HEK293 (cell line): ENCODE measurements around the gene APC2.

ENCODE experiments used
- BCL6B ChIP-seq: fragments of 450-650 bp; formaldehyde crosslinking; IDR thresholded peaks from 2 replicates; pipeline ENCODE4 v1.5.1; 2017; ENCODE audit warnings: missing biosample characterization, missing genetic modification characterization
- ELK4 ChIP-seq: IDR thresholded peaks from 2 replicates; pipeline ENCODE4 v1.6.1; 2011; ENCODE audit warnings: mild to moderate bottlenecking, low read depth, low read length, borderline replicate concordance
- GLI4 ChIP-seq: fragments of 450-650 bp; formaldehyde crosslinking; IDR thresholded peaks from 2 replicates; pipeline ENCODE4 v1.5.1; 2016; ENCODE audit warnings: missing biosample characterization, missing genetic modification characterization
- HOXC10 ChIP-seq: sonication (generic); formaldehyde crosslinking; IDR thresholded peaks from 2 replicates; pipeline ENCODE4 v1.8.1; 2023; ENCODE audit warnings: mild to moderate bottlenecking, missing genetic modification reagents
- MEIS1 ChIP-seq: sonication (generic); formaldehyde crosslinking; IDR thresholded peaks from 2 replicates; pipeline ENCODE4 v1.8.1; 2022; ENCODE audit warnings: missing genetic modification reagents, mild to moderate bottlenecking, borderline replicate concordance
- PRDM4 ChIP-seq: fragments of 450-650 bp; formaldehyde crosslinking; IDR thresholded peaks from 2 replicates; pipeline ENCODE4 v1.5.1; 2017; ENCODE audit warnings: missing biosample characterization, missing genetic modification characterization
- SETDB1 ChIP-seq: IDR thresholded peaks from one replicate; pipeline ENCODE4 v1.6.1; 2017; ENCODE audit warnings: mild to moderate bottlenecking, low read length, moderate library complexity, mixed read lengths; ENCODE audit not compliant: insufficient read length
- WT1 ChIP-seq: fragments of 450-650 bp; formaldehyde crosslinking; IDR thresholded peaks from 2 replicates; pipeline ENCODE4 v1.5.1; 2016; ENCODE audit warnings: missing biosample characterization, missing genetic modification characterization
- ZBTB1 ChIP-seq: fragments of 450-650 bp; formaldehyde crosslinking; IDR thresholded peaks from 2 replicates; pipeline ENCODE4 v1.5.1; 2016; ENCODE audit warnings: missing biosample characterization, missing genetic modification characterization
- ZNF10 ChIP-seq: fragments of 450-650 bp; formaldehyde crosslinking; IDR thresholded peaks from 2 replicates; pipeline ENCODE4 v1.5.1; 2017; ENCODE audit warnings: missing biosample characterization, missing genetic modification characterization
- ZNF174 ChIP-seq: fragments of 450-650 bp; formaldehyde crosslinking; IDR thresholded peaks from 2 replicates; pipeline ENCODE4 v1.5.0; 2017; ENCODE audit warnings: missing biosample characterization, mild to moderate bottlenecking, missing genetic modification characterization
- ZNF184 ChIP-seq: fragments of 450-650 bp; IDR thresholded peaks from 2 replicates; pipeline ENCODE4 v1.5.1; 2018; ENCODE audit warnings: missing biosample characterization, mild to moderate bottlenecking, missing genetic modification characterization
- ZNF19 ChIP-seq: fragments of 450-650 bp; formaldehyde crosslinking; IDR thresholded peaks from 2 replicates; pipeline ENCODE4; 2016; ENCODE audit warnings: missing biosample characterization, missing genetic modification characterization, low read depth
- ZNF202 ChIP-seq: fragments of 450-650 bp; formaldehyde crosslinking; IDR thresholded peaks from 2 replicates; pipeline ENCODE4 v1.5.1; 2016; ENCODE audit warnings: missing biosample characterization, missing genetic modification characterization, borderline replicate concordance
- ZNF24 ChIP-seq: fragments of 450-650 bp; formaldehyde crosslinking; IDR thresholded peaks from 2 replicates; pipeline ENCODE4 v1.5.1; 2016; ENCODE audit warnings: missing biosample characterization, missing genetic modification characterization
- ZNF311 ChIP-seq: fragments of 450-650 bp; formaldehyde crosslinking; IDR thresholded peaks from 2 replicates; pipeline ENCODE4 v1.5.1; 2017; ENCODE audit warnings: missing biosample characterization, missing genetic modification characterization, borderline replicate concordance
- ZNF394 ChIP-seq: fragments of 450-650 bp; formaldehyde crosslinking; IDR thresholded peaks from 2 replicates; pipeline ENCODE4 v1.5.1; 2016; ENCODE audit warnings: missing biosample characterization, missing genetic modification characterization, mild to moderate bottlenecking, moderate library complexity, borderline replicate concordance
- ZNF426 ChIP-seq: fragments of 450-650 bp; formaldehyde crosslinking; IDR thresholded peaks from 2 replicates; pipeline ENCODE4 v1.5.1; 2017; ENCODE audit warnings: missing biosample characterization, missing genetic modification characterization, mild to moderate bottlenecking, inconsistent platforms, moderate library complexity
- ZNF433 ChIP-seq: fragments of 450-650 bp; formaldehyde crosslinking; IDR thresholded peaks from 2 replicates; pipeline ENCODE4 v1.5.1; 2016; ENCODE audit warnings: missing biosample characterization, missing genetic modification characterization, low read depth
- ZNF514 ChIP-seq: fragments of 450-650 bp; formaldehyde crosslinking; IDR thresholded peaks from 2 replicates; pipeline ENCODE4 v1.5.1; 2016; ENCODE audit warnings: missing biosample characterization, missing genetic modification characterization
- ZNF544 ChIP-seq: fragments of 450-650 bp; formaldehyde crosslinking; IDR thresholded peaks from 2 replicates; pipeline ENCODE4 v1.5.0; 2017; ENCODE audit warnings: missing biosample characterization, missing genetic modification characterization
- ZNF571 ChIP-seq: fragments of 450-650 bp; formaldehyde crosslinking; IDR thresholded peaks from 2 replicates; pipeline ENCODE4 v1.5.0; 2017; ENCODE audit warnings: missing biosample characterization, missing genetic modification characterization
- ZNF596 ChIP-seq: fragments of 450-650 bp; IDR thresholded peaks from 2 replicates; pipeline ENCODE4 v1.5.0; 2018; ENCODE audit warnings: missing biosample characterization, mild to moderate bottlenecking, missing genetic modification characterization, moderate library complexity
- ZNF645 ChIP-seq: fragments of 450-650 bp; formaldehyde crosslinking; IDR thresholded peaks from 2 replicates; pipeline ENCODE4; 2016; ENCODE audit warnings: missing biosample characterization, missing genetic modification characterization
- ZNF664 ChIP-seq: fragments of 450-650 bp; formaldehyde crosslinking; IDR thresholded peaks from 2 replicates; pipeline ENCODE4 v1.5.1; 2016; ENCODE audit warnings: missing biosample characterization, missing genetic modification characterization
- ZNF776 ChIP-seq: fragments of 450-650 bp; formaldehyde crosslinking; IDR thresholded peaks from 2 replicates; pipeline ENCODE4 v1.5.0; 2017; ENCODE audit warnings: missing biosample characterization, missing genetic modification characterization, borderline replicate concordance
- ZSCAN18 ChIP-seq: fragments of 450-650 bp; formaldehyde crosslinking; IDR thresholded peaks from 2 replicates; pipeline ENCODE4 v1.5.1; 2016; ENCODE audit warnings: missing biosample characterization, missing genetic modification characterization
- ZSCAN4 ChIP-seq: fragments of 450-650 bp; formaldehyde crosslinking; IDR thresholded peaks from 2 replicates; pipeline ENCODE4 v1.5.1; 2017; ENCODE audit warnings: missing biosample characterization, missing genetic modification characterization
- ZSCAN5A ChIP-seq: fragments of 450-650 bp; formaldehyde crosslinking; IDR thresholded peaks from 2 replicates; pipeline ENCODE4 v1.5.1; 2016; ENCODE audit warnings: missing biosample characterization, missing genetic modification characterization

Gene APC2

GRCh38 chr19:1438035-1438932 is 11.6 kb upstream of the APC2 start, which contains the start of gene RPS15 (continued):
- TF ChIP-seq ZNF10 (tag by site-specific recombination) (no peak), GLI4 (tag by site-specific recombination) (peak; percentile 91), ZNF433 (tag by site-specific recombination) (no peak), ZNF311 (tag by site-specific recombination) (no peak), ZNF202 (tag by site-specific recombination) (no peak), ZSCAN5A (tag by site-specific recombination) (peak; percentile 82), ZNF19 (no peak), ZNF394 (tag by site-specific recombination) (peak; percentile 73), SETDB1 (no peak), ZNF174 (no peak), HOXC10 (CRISPR knock-in tag) (no peak), WT1 (peak; percentile 62; the same call in 1 of the 2 replicates), ZNF776 (tag by site-specific recombination) (no peak), ZSCAN4 (peak; percentile 61; the same call in 1 of the 2 replicates), ZBTB1 (tag by site-specific recombination) (no peak), ZNF544 (no peak), ZNF24 (tag by site-specific recombination) (peak; percentile 88), MEIS1 (CRISPR knock-in tag) (no peak), ZNF514 (tag by site-specific recombination) (no peak), ZNF426 (tag by site-specific recombination) (no peak), ZNF596 (tag by site-specific recombination) (no peak), ZSCAN18 (tag by site-specific recombination) (peak; percentile 34; the same call in 1 of the 2 replicates), BCL6B (tag by site-specific recombination) (no peak), ZNF184 (tag by site-specific recombination) (no peak), ZNF664 (tag by site-specific recombination) (0 out of 2 replicates have a peak, but pooled peaks have one; percentile 52), ZNF571 (tag by site-specific recombination) (no peak), ELK4 (no peak), PRDM4 (tag by site-specific recombination) (peak; percentile 57), ZNF645 (tag by site-specific recombination) (peak; percentile 87; the same call in 1 of the 2 replicates)
